Ishikawa (cell line): Measurements from ENCODE around the gene ACYP2.

ENCODE experiments used
- CEBPB ChIP-seq: IDR thresholded peaks from 2 replicates; pipeline ENCODE4 v1.6.1; 2012
- CREB1 ChIP-seq: IDR thresholded peaks from 2 replicates; pipeline ENCODE4 v1.6.1; 2012; ENCODE audit warnings: low read depth
- EP300 ChIP-seq: IDR thresholded peaks from 2 replicates; pipeline ENCODE4 v1.6.1; 2012; ENCODE audit warnings: borderline replicate concordance
- FOXM1 ChIP-seq: IDR thresholded peaks from 2 replicates; pipeline ENCODE4 v1.6.1; 2012; ENCODE audit warnings: low read depth, borderline replicate concordance
- MAX ChIP-seq: IDR thresholded peaks from 2 replicates; pipeline ENCODE4 v1.6.1; 2012
- NFIC ChIP-seq: IDR thresholded peaks from 2 replicates; pipeline ENCODE4 v1.6.1; 2012
- RAD21 ChIP-seq: IDR thresholded peaks from 2 replicates; pipeline ENCODE4 v1.6.1; 2012; ENCODE audit warnings: low read depth
- TAF1 ChIP-seq: IDR thresholded peaks from 2 replicates; pipeline ENCODE4 v1.6.1; 2012; ENCODE audit warnings: low read depth, mild to moderate bottlenecking
- TCF12 ChIP-seq: IDR thresholded peaks from 2 replicates; pipeline ENCODE4 v1.6.1; 2012; ENCODE audit warnings: low read depth
- TEAD4 ChIP-seq: IDR thresholded peaks from 2 replicates; pipeline ENCODE4 v1.6.1; 2012
- USF1 ChIP-seq: IDR thresholded peaks from 2 replicates; pipeline ENCODE4 v1.6.1; 2012
- YY1 ChIP-seq: IDR thresholded peaks from 2 replicates; pipeline ENCODE4 v1.6.1; 2012; ENCODE audit warnings: low read depth
- ZBTB7A ChIP-seq: IDR thresholded peaks from 2 replicates; pipeline ENCODE4 v1.6.1; 2012; ENCODE audit warnings: low read depth
- TF ChIP-seq, protein P1 (sequence below): IDR thresholded peaks from 2 replicates; pipeline ENCODE4 v1.6.1; 2012; ENCODE audit warnings: low read depth, mild to moderate bottlenecking

GRCh38 chr2:54122171-54122935 lies 6.9 kb downstream of the ACYP2 start:
- no peak for TF ChIP-seq EP300
- TF ChIP-seq USF1: no peak
- TF ChIP-seq, protein P1, sequence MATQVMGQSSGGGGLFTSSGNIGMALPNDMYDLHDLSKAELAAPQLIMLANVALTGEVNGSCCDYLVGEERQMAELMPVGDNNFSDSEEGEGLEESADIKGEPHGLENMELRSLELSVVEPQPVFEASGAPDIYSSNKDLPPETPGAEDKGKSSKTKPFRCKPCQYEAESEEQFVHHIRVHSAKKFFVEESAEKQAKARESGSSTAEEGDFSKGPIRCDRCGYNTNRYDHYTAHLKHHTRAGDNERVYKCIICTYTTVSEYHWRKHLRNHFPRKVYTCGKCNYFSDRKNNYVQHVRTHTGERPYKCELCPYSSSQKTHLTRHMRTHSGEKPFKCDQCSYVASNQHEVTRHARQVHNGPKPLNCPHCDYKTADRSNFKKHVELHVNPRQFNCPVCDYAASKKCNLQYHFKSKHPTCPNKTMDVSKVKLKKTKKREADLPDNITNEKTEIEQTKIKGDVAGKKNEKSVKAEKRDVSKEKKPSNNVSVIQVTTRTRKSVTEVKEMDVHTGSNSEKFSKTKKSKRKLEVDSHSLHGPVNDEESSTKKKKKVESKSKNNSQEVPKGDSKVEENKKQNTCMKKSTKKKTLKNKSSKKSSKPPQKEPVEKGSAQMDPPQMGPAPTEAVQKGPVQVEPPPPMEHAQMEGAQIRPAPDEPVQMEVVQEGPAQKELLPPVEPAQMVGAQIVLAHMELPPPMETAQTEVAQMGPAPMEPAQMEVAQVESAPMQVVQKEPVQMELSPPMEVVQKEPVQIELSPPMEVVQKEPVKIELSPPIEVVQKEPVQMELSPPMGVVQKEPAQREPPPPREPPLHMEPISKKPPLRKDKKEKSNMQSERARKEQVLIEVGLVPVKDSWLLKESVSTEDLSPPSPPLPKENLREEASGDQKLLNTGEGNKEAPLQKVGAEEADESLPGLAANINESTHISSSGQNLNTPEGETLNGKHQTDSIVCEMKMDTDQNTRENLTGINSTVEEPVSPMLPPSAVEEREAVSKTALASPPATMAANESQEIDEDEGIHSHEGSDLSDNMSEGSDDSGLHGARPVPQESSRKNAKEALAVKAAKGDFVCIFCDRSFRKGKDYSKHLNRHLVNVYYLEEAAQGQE: no peak
- no peak for TF ChIP-seq CREB1
- no peak for TF ChIP-seq TAF1
- no peak for TF ChIP-seq MAX
- TF ChIP-seq YY1: no peak
- no peak for TF ChIP-seq ZBTB7A
- no peak for TF ChIP-seq NFIC
- no peak for TF ChIP-seq FOXM1
- TF ChIP-seq TCF12: no peak
- TF ChIP-seq TEAD4: no peak
- no peak for TF ChIP-seq RAD21
- no peak for TF ChIP-seq CEBPB
